Keratinocyte (primary cell): ENCODE results near the gene BTF3L4. TPM values are rescaled to one million over a fixed set of nuclear protein-coding genes. Genes with fewer than 3 reads are reported as not detected.
"Not testable (repeated sequence)": the region's sequence is repeated elsewhere in the genome, so short reads cannot be mapped to it uniquely, and the experiment has no call there.

Source experiments
- DNase-seq: peaks from one replicate; pipeline ENCODE4 v3.0.0-alpha.2; 2011; ENCODE audit warnings: low read depth, missing footprints, low spot score
- FAIRE-seq: peaks from 2 replicates; lab custom pipeline; 2011; peaks lifted over from hg19 to GRCh38; lab: Jason Lieb, UNC
- H2AFZ ChIP-seq: 2 replicates; pipeline ENCODE4 v1.6.0; 2012; ENCODE audit warnings: low read length, control low read depth, inconsistent platforms; ENCODE audit not compliant: control insufficient read depth
- H3K27ac ChIP-seq: 2 replicates; pipeline ENCODE4 v1.5.1; 2011; ENCODE audit warnings: low read length; ENCODE audit not compliant: control insufficient read depth, insufficient read depth
- H3K27me3 ChIP-seq: 3 replicates; pipeline ENCODE4 v1.6.0; 2011; ENCODE audit warnings: low read length; ENCODE audit not compliant: control insufficient read depth, insufficient read depth; ENCODE audit errors: extremely low read depth
- H3K36me3 ChIP-seq, 2 experiments: 2 replicates in 1 of 2; 3 replicates in 1 of 2; pipeline ENCODE4 v1.5.1; 2011; ENCODE audit warnings: low read length in 2 of 2, mild to moderate bottlenecking in 1 of 2; ENCODE audit not compliant: control insufficient read depth in 2 of 2, insufficient read depth in 2 of 2; ENCODE audit errors: extremely low read depth in 1 of 2
- H3K4me1 ChIP-seq: 3 replicates; pipeline ENCODE4 v1.5.1; 2011; ENCODE audit warnings: low read length; ENCODE audit not compliant: control insufficient read depth, insufficient read depth; ENCODE audit errors: extremely low read depth
- H3K4me2 ChIP-seq: 3 replicates; pipeline ENCODE4 v1.6.0; 2011; ENCODE audit warnings: low read depth, low read length; ENCODE audit not compliant: control insufficient read depth, insufficient read depth; ENCODE audit errors: extremely low read depth
- H3K4me3 ChIP-seq, 3 experiments: fragments of 200-600 bp in 1 of 3; sonication (generic) in 1 of 3; 2 replicates in 2 of 3; 3 replicates in 1 of 3; pipeline ENCODE4 v1.5.1; 2011 to 2016; ENCODE audit warnings: low read length in 3 of 3, mild to moderate bottlenecking in 3 of 3, control low read depth in 2 of 3, inconsistent platforms in 1 of 3, low read depth in 1 of 3, mixed read lengths in 1 of 3, mixed run types in 1 of 3, moderate library complexity in 1 of 3; ENCODE audit not compliant: control insufficient read depth in 2 of 3, insufficient read depth in 2 of 3; ENCODE audit errors: extremely low read depth in 1 of 3
- H3K79me2 ChIP-seq: 2 replicates; pipeline ENCODE4 v1.6.0; 2012; ENCODE audit warnings: low read length; ENCODE audit not compliant: control insufficient read depth, insufficient read depth
- H3K9ac ChIP-seq: 3 replicates; pipeline ENCODE4 v1.6.0; 2011; ENCODE audit warnings: low read length; ENCODE audit not compliant: control insufficient read depth, insufficient read depth; ENCODE audit errors: extremely low read depth
- H3K9me1 ChIP-seq: 3 replicates; pipeline ENCODE4 v1.6.0; 2011; ENCODE audit warnings: low read length; ENCODE audit not compliant: control insufficient read depth, insufficient read depth; ENCODE audit errors: extremely low read depth
- H3K9me3 ChIP-seq: 2 replicates; pipeline ENCODE4 v1.5.1; 2012; ENCODE audit warnings: low read depth, low read length; ENCODE audit not compliant: control insufficient read depth
- H4K20me1 ChIP-seq: 3 replicates; pipeline ENCODE4 v1.6.0; 2011; ENCODE audit warnings: low read length; ENCODE audit not compliant: control insufficient read depth, insufficient read depth; ENCODE audit errors: extremely low read depth
- CTCF ChIP-seq, 3 experiments: IDR thresholded peaks in 1 of 3; conservative IDR thresholded peaks in 1 of 3; optimal IDR thresholded peaks in 1 of 3; 2 replicates in 2 of 3; 3 replicates in 1 of 3; pipeline versions ENCODE3 to v1.5.1; 2011; ENCODE audit warnings: low read length in 3 of 3, mild to moderate bottlenecking in 3 of 3, moderate library complexity in 2 of 3, control low read depth in 1 of 3, inconsistent platforms in 1 of 3; ENCODE audit not compliant: insufficient read depth in 2 of 3; ENCODE audit errors: extremely low read depth in 1 of 3
- EZH2 ChIP-seq: IDR thresholded peaks from one replicate; pipeline ENCODE4 v1.6.1; 2012; ENCODE audit warnings: inconsistent platforms, mild to moderate bottlenecking, low read length, moderate library complexity
- dilution Hi-C: fragments of 300-500 bp; cut with MboI; formaldehyde crosslinking; loops from one replicate; pipeline ENCODE4 v1.7.0; 2020; ENCODE audit warnings: low sequenced_read_pairs; ENCODE audit not compliant: extremely low pct_ligation_motif_present
- polyA plus RNA-seq, 5 experiments: library from polyadenylated mRNA; depleted of rRNA in 3 of 5; stranded (reverse) in 3 of 5; stranded (forward) in 1 of 5; unstranded in 1 of 5; fragments of >200 nt; gene quantifications; 1 replicate in 1 of 5; 2 replicates in 3 of 5; 3 replicates in 1 of 5; pipeline versions ENCODE4 v1.2.1 to v1.2.3, GENCODE V29; 2011 to 2012; ENCODE audit warnings: missing spikeins in 2 of 5, low read depth in 1 of 5, low replicate concordance in 1 of 5

Gene BTF3L4
- polyA plus RNA-seq, 1 donor (not counting 4 experiments of a cell fraction or from before 2014, with no cell fraction given) = 55.4 TPM

DNA sequence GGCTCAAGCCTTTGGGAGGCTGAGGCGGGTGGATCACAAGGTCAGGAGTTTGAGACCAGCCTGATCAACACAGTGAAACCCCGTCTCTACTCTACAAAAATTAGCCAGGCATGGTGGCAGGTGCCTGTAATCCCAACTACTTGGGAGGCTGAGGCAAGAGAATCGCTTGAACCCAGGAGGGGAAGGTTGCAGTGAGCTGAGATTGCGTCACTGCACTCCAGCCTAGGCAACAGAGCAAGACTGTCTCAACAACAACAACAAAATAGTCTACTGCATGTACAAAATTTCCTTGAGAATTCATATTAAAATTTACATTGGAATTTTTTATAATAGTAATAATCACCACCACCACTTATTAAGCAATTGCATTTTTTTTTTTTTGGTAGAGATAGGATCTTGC lies 6.8 kb upstream of the BTF3L4 start:
- peaks cover 19% of the 10 kb centered on the region for H3K79me2 ChIP-seq
- H3K9me1 ChIP-seq, H3K4me1 ChIP-seq, H3K9ac ChIP-seq, H3K36me3 ChIP-seq, dilution Hi-C loops, H3K9me3 ChIP-seq, FAIRE-seq, H3K4me3 ChIP-seq, H3K27me3 ChIP-seq, H3K4me2 ChIP-seq, H4K20me1 ChIP-seq, DNase-seq, H3K27ac ChIP-seq, H2AFZ ChIP-seq: not testable (repeated sequence)

DNA sequence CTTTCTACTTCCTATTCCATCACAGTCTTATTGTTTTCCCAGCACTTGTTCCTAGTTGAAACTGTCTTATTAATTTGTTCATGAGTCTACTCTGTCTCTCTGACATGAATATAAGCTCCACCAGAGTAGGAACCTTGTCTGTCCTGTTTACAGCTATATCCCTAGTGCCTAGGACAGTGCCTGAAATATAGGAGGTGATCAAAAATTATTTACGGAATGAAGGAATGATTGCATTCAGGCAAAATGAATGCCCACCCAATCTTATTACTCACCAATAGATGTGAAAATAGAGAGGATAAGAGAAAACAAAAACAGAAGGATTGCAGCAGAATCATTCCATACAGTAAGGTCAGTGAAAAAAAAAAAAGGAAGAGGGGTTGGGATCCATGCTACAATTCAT lies 2.2 kb upstream of the BTF3L4 start:
- no peaks in the 10 kb centered on the region for H4K20me1 ChIP-seq
- no peaks in the 10 kb centered on the region for H3K9me3 ChIP-seq
- no peak for TF ChIP-seq CTCF (optimal IDR thresholded peaks at IDR 0.05 in 1 of 3, IDR thresholded peaks at IDR 0.05 in 1 of 3, conservative IDR thresholded peaks at IDR 0.05 in 1 of 3; ENCODE audit: extremely low read depth in 1 of 3, insufficient read depth in 2 of 3, low read length in 3 of 3)
- no peak for TF ChIP-seq EZH2
- dilution Hi-C loops = no loop called here
- no peak overlapping the region for H2AFZ ChIP-seq
- H3K4me3 ChIP-seq = peak overlapping the region; percentile 70 to 96 (median 87)
- H3K27me3 ChIP-seq = no peaks in the 10 kb centered on the region
- no peak overlapping the region for H3K27ac ChIP-seq
- peak overlapping the region; percentile 79 for H3K4me2 ChIP-seq
- H3K9me1 ChIP-seq = no peaks in the 10 kb centered on the region
- H3K79me2 ChIP-seq = peaks cover 41% of the 10 kb centered on the region
- FAIRE-seq (no peak), DNase-seq (no peak)
- peaks cover 0 to 3% of the 10 kb centered on the region in 2 experiments for H3K36me3 ChIP-seq
- H3K4me1 ChIP-seq = peaks cover 18% of the 10 kb centered on the region
- H3K9ac ChIP-seq = peak overlapping the region; percentile 85

DNA sequence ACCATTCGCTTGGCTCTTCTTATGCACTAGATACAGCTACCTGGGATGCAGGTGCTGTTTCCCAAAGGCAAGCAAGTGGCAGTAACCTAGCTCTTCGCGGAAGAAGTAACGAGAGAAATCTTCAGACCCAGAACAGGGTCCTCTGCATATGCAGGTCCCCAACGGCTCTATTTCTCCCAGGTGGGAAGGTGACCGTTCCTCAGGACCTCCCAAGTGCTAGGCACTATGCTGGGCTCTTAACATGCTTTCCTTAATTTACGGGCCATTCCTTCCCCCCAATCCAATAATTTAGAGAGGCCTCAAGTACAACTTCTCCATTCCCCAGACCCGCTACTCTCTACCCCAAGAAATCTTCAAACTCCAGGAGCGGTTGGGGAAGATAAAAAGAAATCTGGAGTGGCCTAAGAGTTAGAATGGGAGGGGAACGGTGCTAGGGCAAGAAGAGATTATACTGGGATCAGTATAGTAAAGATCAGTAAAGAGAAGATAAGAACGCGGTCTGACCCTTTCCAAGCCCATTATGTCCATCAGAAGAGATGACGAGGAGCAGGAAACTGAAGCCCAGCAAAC lies 1.5 kb upstream of the BTF3L4 start:
- dilution Hi-C loops = no loop called here
- Histone ChIP-seq H3K27me3 (no peaks in the 10 kb centered on the region), H3K4me2 (peak overlapping the region; percentile 79), H3K4me3 (peak overlapping the region; percentile 70 to 96 (median 87)), H3K4me1 (peaks cover 25% of the 10 kb centered on the region), H3K9me3 (no peaks in the 10 kb centered on the region), H3K9ac (peak overlapping the region; percentile 85), H3K27ac (peak overlapping the region; percentile 93), H3K9me1 (no peaks in the 10 kb centered on the region), H3K79me2 (peaks cover 44% of the 10 kb centered on the region), H2AFZ (peak overlapping the region; percentile 76), H4K20me1 (no peaks in the 10 kb centered on the region), H3K36me3 (peaks cover 0 to 3% of the 10 kb centered on the region in 2 experiments)
- DNase-seq (no peak), FAIRE-seq (no peak)
- TF ChIP-seq CTCF (optimal IDR thresholded peaks at IDR 0.05 in 1 of 3, IDR thresholded peaks at IDR 0.05 in 1 of 3, conservative IDR thresholded peaks at IDR 0.05 in 1 of 3; ENCODE audit: extremely low read depth in 1 of 3, insufficient read depth in 2 of 3, low read length in 3 of 3) (no peak), EZH2 (no peak)
